GM12891 (cell line): ENCODE data around the gene PLCB1.

Experiments
- POLR2A ChIP-seq: IDR thresholded peaks from 2 replicates; pipeline ENCODE4 v1.6.1; 2011; ENCODE audit warnings: low read depth, low read length, control low read depth
- POLR2AphosphoS5 ChIP-seq: IDR thresholded peaks from 2 replicates; pipeline ENCODE4 v1.6.1; 2011; ENCODE audit warnings: low read depth, low read length, control low read depth
- TAF1 ChIP-seq: IDR thresholded peaks from 2 replicates; pipeline ENCODE4 v1.6.1; 2011; ENCODE audit warnings: low read depth, low read length, control low read depth

- TF ChIP-seq POLR2AphosphoS5 (no peak), TAF1 (no peak), POLR2A (no peak)
Measured at GRCh38 chr20:8401556-8401955, 269.5 kb downstream of the PLCB1 start.
